ENCODE results near the gene SNRNP35. TPM values are rescaled to one million over a fixed set of nuclear protein-coding genes. Genes with fewer than 3 reads are reported as not detected.

Gene SNRNP35
- total and polyA plus RNA-seq, 2 of the 8 experiments (the other 6 are each of a cell fraction or from before 2014, with no cell fraction given): 8.0 to 16.9 TPM

GRCh38 chr12:123489580-123489979 lies 31.6 kb downstream of the SNRNP35 start:
- Histone ChIP-seq H3K9ac (replicated peaks in 1 of 4; ENCODE audit: extremely low read depth in 1 of 4, low read depth in 3 of 4, low read length in 3 of 4) (no peak overlapping the region), H4K5ac (ENCODE audit: insufficient read length, low read depth, low read length) (no peak overlapping the region), H3K4ac (replicated peaks; ENCODE audit: insufficient read length, low read depth, low read length) (no peak overlapping the region), H2BK5ac (ENCODE audit: low read depth, low read length) (no peak overlapping the region), H3K4me1 (replicated peaks in 1 of 4; ENCODE audit: control insufficient read depth in 3 of 4, insufficient read depth in 4 of 4, low read length in 3 of 4) (peaks cover 0 to 7% (median 0%) of the 10 kb centered on the region in 4 experiments; a peak in 4 of 7 replicates), H4K91ac (replicated peaks; ENCODE audit: insufficient read length, low read length) (no peak overlapping the region), H3K4me3 (ENCODE audit: extremely low read depth in 1 of 4, insufficient read depth in 2 of 4, low read depth in 3 of 4, low read length in 4 of 4) (no peak overlapping the region), H4K20me1 (replicated peaks in 1 of 2; ENCODE audit: control insufficient read depth in 1 of 2, insufficient read depth in 2 of 2, low read length in 2 of 2) (peaks cover 0 to 2% of the 10 kb centered on the region in 2 experiments), H2AK5ac (ENCODE audit: low read depth, low read length) (no peak overlapping the region), H3K79me2 (ENCODE audit: control insufficient read depth in 1 of 2, insufficient read depth in 2 of 2, low read length in 2 of 2) (no peaks in the 10 kb centered on the region), H2BK20ac (ENCODE audit: low read length) (no peak overlapping the region), H4K8ac (ENCODE audit: extremely low read depth, insufficient read depth, low read length) (no peak overlapping the region), H3K36me3 (ENCODE audit: control insufficient read depth in 2 of 4, insufficient read depth in 4 of 4, low read length in 3 of 4) (no peaks in the 10 kb centered on the region), H3K23ac (ENCODE audit: insufficient read length) (no peak overlapping the region), H2BK12ac (ENCODE audit: low read depth, low read length) (no peak overlapping the region), H3K14ac (ENCODE audit: insufficient read length) (no peak overlapping the region), H3K79me1 (ENCODE audit: low read depth, low read length) (no peaks in the 10 kb centered on the region), H2BK15ac (ENCODE audit: low read length) (no peak overlapping the region), H3K27me3 (replicated peaks in 1 of 4; ENCODE audit: control insufficient read depth in 3 of 4, extremely low read depth in 1 of 4, insufficient read depth in 3 of 4, low read length in 3 of 4) (no peaks in the 10 kb centered on the region), H3K9me3 (ENCODE audit: insufficient read depth in 2 of 2, low read depth in 1 of 2, low read length in 1 of 2) (no peaks in the 10 kb centered on the region), H3K4me2 (ENCODE audit: insufficient read depth in 1 of 2, low read depth in 2 of 2, low read length in 2 of 2) (no peak overlapping the region), H3K56ac (replicated peaks; ENCODE audit: insufficient read length, low read depth, low read length) (no peak overlapping the region), H2BK120ac (replicated peaks; ENCODE audit: low read depth, low read length) (no peak overlapping the region), H3K27ac (ENCODE audit: low read depth, low read length) (no peak overlapping the region), H3K18ac (ENCODE audit: extremely low read depth, low read length) (no peak overlapping the region), H3K23me2 (ENCODE audit: low read depth, low read length) (no peaks in the 10 kb centered on the region), H2AFZ (ENCODE audit: low read length) (no peak overlapping the region)
- ChIA-PET CTCF (ENCODE audit: partially characterized antibody) (interaction anchor here (0.6 to 1.0 kb wide), 3 partner anchors 34 to 224 kb away, joined by 3 read pairs; no protein-coding TSS in a partner anchor), POLR2A (ENCODE audit: partially characterized antibody) (interaction anchor here (0.7 to 1.2 kb wide), 5 partner anchors 24 to 221 kb away, joined by 3 read pairs; no protein-coding TSS in a partner anchor)
- no peak for TF ChIP-seq CBX5 (IDR thresholded peaks at IDR 0.05; ENCODE audit: low read depth, low read length)
- TF ChIP-seq CTCF (IDR thresholded peaks at IDR 0.05; ENCODE audit: control extremely low read depth in 1 of 3, insufficient read depth in 1 of 3, low read depth in 1 of 3, low read length in 3 of 3): no peak
- no peak for TF ChIP-seq EZH2 (IDR thresholded peaks at IDR 0.05; ENCODE audit: low read depth, low read length, severe bottlenecking)
- no peak for TF ChIP-seq SIX5 (IDR thresholded peaks at IDR 0.05; ENCODE audit: low read depth, low read length)
- no peak for TF ChIP-seq POLR2A (IDR thresholded peaks at IDR 0.05; ENCODE audit: control extremely low read depth in 1 of 2, low read depth in 2 of 2, low read length in 2 of 2)
- no peak for TF ChIP-seq ATF2 (IDR thresholded peaks at IDR 0.05; ENCODE audit: low read length)
- no peak for TF ChIP-seq SIRT6 (IDR thresholded peaks at IDR 0.05; ENCODE audit: low read length)
- FAIRE-seq (no peak), DNase-seq (ENCODE audit: low read depth in 1 of 2, low spot score in 2 of 2) (no peak)
- WGBS, 2 experiments (ENCODE audit: extremely low coverage in 1 of 2, insufficient coverage in 1 of 2, insufficient read length in 1 of 2, insufficient replicate concordance in 2 of 2, low coverage in 1 of 2, low lambda C conversion rate in 2 of 2, missing lambda C conversion rate in 1 of 2): 85% methylated on average over 6 of the region's 6 CpGs; no CpG with 5 or more reads in 1 of the 2 experiments

Data from H1 (cell line).